GM20000 (cell line): ENCODE measurements around the gene CDCA8.
"Not testable (repeated sequence)": the region's sequence is repeated elsewhere in the genome, so short reads cannot be mapped to it uniquely, and the experiment has no call there.

Experiments
- DNase-seq: peaks from one replicate; pipeline ENCODE4 v3.0.0; 2012; ENCODE audit warnings: low spot score
- TF ChIP-seq, protein P1 (sequence below): IDR thresholded peaks from 2 replicates; pipeline ENCODE4 v1.5.1; 2012; ENCODE audit warnings: mild to moderate bottlenecking, control low read depth; ENCODE audit errors: extremely low read depth, missing control alignments

Gene CDCA8

GRCh38 chr1:37728416-37728815, 36.1 kb downstream of the CDCA8 start:
- TF ChIP-seq, protein P1, sequence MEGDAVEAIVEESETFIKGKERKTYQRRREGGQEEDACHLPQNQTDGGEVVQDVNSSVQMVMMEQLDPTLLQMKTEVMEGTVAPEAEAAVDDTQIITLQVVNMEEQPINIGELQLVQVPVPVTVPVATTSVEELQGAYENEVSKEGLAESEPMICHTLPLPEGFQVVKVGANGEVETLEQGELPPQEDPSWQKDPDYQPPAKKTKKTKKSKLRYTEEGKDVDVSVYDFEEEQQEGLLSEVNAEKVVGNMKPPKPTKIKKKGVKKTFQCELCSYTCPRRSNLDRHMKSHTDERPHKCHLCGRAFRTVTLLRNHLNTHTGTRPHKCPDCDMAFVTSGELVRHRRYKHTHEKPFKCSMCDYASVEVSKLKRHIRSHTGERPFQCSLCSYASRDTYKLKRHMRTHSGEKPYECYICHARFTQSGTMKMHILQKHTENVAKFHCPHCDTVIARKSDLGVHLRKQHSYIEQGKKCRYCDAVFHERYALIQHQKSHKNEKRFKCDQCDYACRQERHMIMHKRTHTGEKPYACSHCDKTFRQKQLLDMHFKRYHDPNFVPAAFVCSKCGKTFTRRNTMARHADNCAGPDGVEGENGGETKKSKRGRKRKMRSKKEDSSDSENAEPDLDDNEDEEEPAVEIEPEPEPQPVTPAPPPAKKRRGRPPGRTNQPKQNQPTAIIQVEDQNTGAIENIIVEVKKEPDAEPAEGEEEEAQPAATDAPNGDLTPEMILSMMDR: no peak
- DNase-seq: no peak

DNA sequence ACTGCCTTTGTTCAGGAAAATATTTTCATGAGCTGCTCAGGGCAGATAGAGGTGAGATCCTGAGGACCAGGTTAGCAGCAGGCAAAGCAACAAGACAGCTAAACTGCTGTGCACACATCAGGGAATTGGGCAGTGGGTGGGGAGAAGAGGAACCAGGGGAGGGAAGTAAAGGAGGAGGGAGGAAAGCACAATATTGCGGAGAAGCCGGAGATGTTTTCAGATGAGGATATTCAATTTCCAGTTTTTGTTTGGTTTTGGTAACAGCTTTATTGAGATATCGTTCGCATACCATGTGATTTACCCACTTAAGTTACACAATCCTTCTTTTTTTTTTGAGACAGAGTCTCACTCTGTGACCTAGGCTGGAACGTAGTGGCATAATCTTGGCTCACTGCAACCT, 38.1 kb downstream of the CDCA8 start:
- TF ChIP-seq, protein P1: no peak
- no peak for DNase-seq

GRCh38 chr1:37731312-37732019, 39.1 kb downstream of the CDCA8 start:
- DNase-seq: no peak
- TF ChIP-seq, protein P1: no peak

DNA sequence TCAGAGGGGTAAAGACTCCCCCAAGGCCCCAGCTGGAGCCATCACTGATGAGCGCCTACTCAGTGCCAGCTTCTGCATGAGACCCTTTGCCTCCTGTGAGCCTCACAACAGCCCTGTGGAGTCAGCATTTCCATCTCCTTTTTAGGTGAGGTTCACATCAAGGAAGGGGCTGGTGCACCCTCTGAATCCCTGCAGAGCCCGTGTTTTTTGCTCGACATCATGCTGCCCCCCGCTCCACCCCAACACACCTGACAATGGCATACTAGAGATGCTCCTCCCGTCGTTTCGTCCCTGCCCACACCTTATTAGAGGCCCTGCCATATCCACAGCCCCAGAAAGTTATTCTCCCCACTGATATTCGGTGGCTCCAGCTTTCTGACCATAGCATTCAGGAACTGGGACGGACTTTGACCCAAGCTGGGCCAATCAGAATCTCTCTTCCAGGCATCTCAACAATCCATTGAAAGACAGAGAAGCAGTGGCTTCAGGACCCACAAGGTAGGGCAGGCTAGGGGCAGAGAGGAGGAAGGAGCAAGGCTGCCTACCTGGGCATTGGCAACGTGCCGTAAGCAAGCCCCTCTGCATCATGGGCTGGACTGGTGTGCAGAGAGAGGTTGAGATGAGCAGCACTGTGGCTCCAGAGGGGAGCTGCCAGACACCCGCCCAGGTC, 39.9 kb downstream of the CDCA8 start:
- TF ChIP-seq, protein P1: no peak

DNA sequence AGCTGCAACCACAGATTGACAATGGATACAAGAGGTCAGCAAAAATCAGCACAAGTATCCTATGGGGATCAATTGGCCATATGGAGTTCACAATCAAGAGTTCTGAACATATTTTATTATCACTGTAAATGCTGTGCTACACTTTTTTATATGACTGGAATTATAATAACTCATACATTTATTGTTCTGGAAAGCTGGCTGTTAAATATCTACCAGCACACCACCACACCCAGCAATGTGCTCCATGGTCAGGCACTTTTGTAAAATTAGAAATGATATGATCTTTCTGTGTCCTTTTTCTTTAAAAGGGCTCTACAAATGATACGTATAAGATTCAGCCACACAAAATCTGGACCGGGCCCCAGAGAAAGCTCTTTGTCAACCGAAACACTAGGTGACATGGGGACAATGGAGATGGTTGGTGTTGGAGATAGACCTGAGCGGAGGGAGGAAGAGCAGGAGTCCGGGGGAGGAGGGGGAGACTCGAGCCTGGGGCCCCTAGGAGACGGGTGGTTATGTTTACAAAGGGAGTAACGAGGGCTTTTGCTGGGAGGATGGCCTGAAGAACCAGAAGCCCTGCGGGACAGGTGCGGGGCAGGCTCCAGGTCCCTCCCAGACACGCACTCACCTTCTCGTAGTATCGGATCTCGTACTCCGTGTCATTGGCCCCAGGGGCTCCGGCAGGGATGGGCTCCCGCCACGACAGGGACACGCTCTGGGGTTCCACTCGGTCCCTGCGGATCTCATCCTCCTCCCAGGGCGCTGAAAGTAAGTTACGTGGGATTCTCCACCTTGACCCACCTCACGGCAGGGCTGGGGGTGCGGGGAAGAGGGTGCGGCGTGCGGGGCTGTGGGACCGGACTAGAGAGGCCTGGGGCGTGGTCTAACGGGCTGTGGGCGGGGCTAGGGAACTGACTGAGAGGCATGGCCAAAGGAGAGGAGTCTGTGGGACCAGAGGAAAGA, 42.6 kb downstream of the CDCA8 start:
- TF ChIP-seq, protein P1: no peak
- no peak for DNase-seq

More for the DNA sequence above, 39.9 kb downstream of the CDCA8 start:
- no peak for DNase-seq

GRCh38 chr1:37737975-37738374, 45.7 kb downstream of the CDCA8 start:
- not testable (repeated sequence) for DNase-seq

DNA sequence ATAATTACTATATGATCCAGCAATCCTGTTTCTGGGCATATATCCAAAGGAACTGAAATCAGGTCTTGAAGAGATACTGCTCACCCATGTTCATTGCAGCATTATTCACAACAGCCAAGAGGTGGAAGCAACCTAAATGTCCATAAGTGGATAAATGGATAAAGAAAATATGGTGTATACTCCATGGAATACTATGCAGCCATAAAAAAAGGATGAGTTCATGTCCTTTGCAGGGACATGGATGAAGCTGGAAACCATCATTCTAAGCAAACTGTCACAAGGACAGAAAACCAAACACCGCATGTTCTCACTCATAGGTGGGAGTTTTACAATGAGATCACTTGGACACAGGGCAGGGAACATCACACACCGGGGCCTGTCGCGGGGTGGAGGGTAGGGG, 46.3 kb downstream of the CDCA8 start:
- not testable (repeated sequence) for DNase-seq

- TF ChIP-seq, protein P1: no peak
- no peak for DNase-seq
These were observed 46.9 kb downstream of the CDCA8 start for GRCh38 chr1:37739222-37739621.
